HepG2 (cell line): ENCODE data around the gene TARM1. TPM values are rescaled to one million over a fixed set of nuclear protein-coding genes. Genes with fewer than 3 reads are reported as not detected.

Experiments
- ATAC-seq: fragments of 200-7000 bp; cut with Tn5 transposase; 3 replicates; pipeline ENCODE4 v1.9.1; 2020; ENCODE audit warnings: mild to moderate bottlenecking, moderate library complexity
- BruUV-seq: library from RNA; stranded (reverse); fragments of 400-500 nt; replicated peaks from 2 replicates; lab custom pipeline; 2021; lab: Mats Ljungman, UMichigan
- CTCF ChIA-PET: fragments of 300-600 bp; formaldehyde crosslinking; extraction: SDS; loops from one replicate; lab custom pipeline; 2021; ENCODE audit warnings: low total read pairs, inconsistent platforms, low intra/inter-chr PET ratio; lab: Yijun Ruan, JAX
- POLR2A ChIA-PET: fragments of 350-600 bp; sonication (Branson Sonifier 250); formaldehyde crosslinking; loops from one replicate; lab custom pipeline; 2020; ENCODE audit warnings: antibody characterized with exemption, inconsistent platforms; lab: Yijun Ruan, JAX
- DNase-seq: peaks from one replicate; pipeline ENCODE4 v3.0.0-alpha.2; 2015; ENCODE audit warnings: low spot score
- FAIRE-seq: peaks from 3 replicates; lab custom pipeline; 2011; peaks lifted over from hg19 to GRCh38; lab: Jason Lieb, UNC
- H2AFZ ChIP-seq: one replicate; pipeline ENCODE4 v1.6.1; 2011; ENCODE audit warnings: low read length, inconsistent platforms
- H3K27ac ChIP-seq: fragments of 300-600 bp; 3 replicates; pipeline ENCODE4 v1.8.0; 2011; ENCODE audit warnings: mixed run types, mild to moderate bottlenecking, mixed read lengths, low read length, inconsistent platforms; ENCODE audit not compliant: insufficient read depth; ENCODE audit errors: extremely low read length
- H3K27me3 ChIP-seq, 2 experiments: fragments of 200-600 bp in 1 of 2; 2 replicates in 1 of 2; 3 replicates in 1 of 2; pipeline versions ENCODE4 v1.6.0 to v1.8.0; 2011; ENCODE audit warnings: low read length in 2 of 2, mild to moderate bottlenecking in 2 of 2, moderate library complexity in 2 of 2, inconsistent platforms in 1 of 2; ENCODE audit not compliant: insufficient read depth in 2 of 2, control insufficient read depth in 1 of 2
- H3K36me3 ChIP-seq, 2 experiments: fragments of 200-600 bp in 1 of 2; replicated peaks in 1 of 2; 2 replicates in 1 of 2; 3 replicates in 1 of 2; pipeline versions ENCODE4 v1.5.1 to v1.8.0; 2011; ENCODE audit warnings: low read length in 2 of 2, inconsistent platforms in 1 of 2; ENCODE audit not compliant: insufficient read depth in 2 of 2, control insufficient read depth in 1 of 2
- H3K4me1 ChIP-seq: 2 replicates; pipeline ENCODE4 v1.5.1; 2012; ENCODE audit warnings: low read length, inconsistent platforms; ENCODE audit not compliant: insufficient read depth
- H3K4me2 ChIP-seq: 2 replicates; pipeline ENCODE4 v1.6.0; 2011; ENCODE audit warnings: low read depth, low read length, inconsistent platforms
- H3K4me3 ChIP-seq, 3 experiments: fragments of 200-600 bp in 1 of 3; sonication (generic), shearing (Covaris generic) in 1 of 3; replicated peaks in 1 of 3; 2 replicates each; pipeline ENCODE4 v1.5.1; 2011 to 2016; ENCODE audit warnings: low read length in 3 of 3, inconsistent platforms in 2 of 3, low read depth in 2 of 3, mild to moderate bottlenecking in 2 of 3, control low read depth in 1 of 3, mixed read lengths in 1 of 3; ENCODE audit not compliant: insufficient read depth in 1 of 3
- H3K79me2 ChIP-seq: one replicate; pipeline ENCODE4 v1.6.1; 2011; ENCODE audit warnings: low read length, inconsistent platforms; ENCODE audit not compliant: insufficient read depth
- H3K9ac ChIP-seq: 2 replicates; pipeline ENCODE4 v1.6.0; 2011; ENCODE audit warnings: mild to moderate bottlenecking, low read depth, low read length, inconsistent platforms; ENCODE audit not compliant: insufficient read depth
- H3K9me3 ChIP-seq: 2 replicates; pipeline ENCODE4 v1.5.1; 2012; ENCODE audit warnings: mild to moderate bottlenecking, low read length
- H4K20me1 ChIP-seq: 2 replicates; pipeline ENCODE4 v1.6.0; 2011; ENCODE audit warnings: inconsistent platforms, mild to moderate bottlenecking, low read length, moderate library complexity; ENCODE audit not compliant: insufficient read depth
- AGO1 ChIP-seq: fragments of 200-400 bp; formaldehyde crosslinking; IDR thresholded peaks from 2 replicates; pipeline ENCODE4 v1.6.1; 2017; ENCODE audit warnings: mild to moderate bottlenecking, low read depth, low read length, moderate library complexity; ENCODE audit not compliant: poor library complexity, severe bottlenecking
- AGO2 ChIP-seq: fragments of 200-400 bp; formaldehyde crosslinking; optimal IDR thresholded peaks from 2 replicates; pipeline ENCODE3; 2017; ENCODE audit warnings: mild to moderate bottlenecking, low read depth, low read length, moderate library complexity
- ELK4 ChIP-seq: sonication (generic); formaldehyde crosslinking; IDR thresholded peaks from 2 replicates; pipeline ENCODE4 v1.9.0; 2021; ENCODE audit warnings: missing genetic modification reagents, borderline replicate concordance
- GTF2F1 ChIP-seq: fragments of 150-350 bp; IDR thresholded peaks from 2 replicates; pipeline ENCODE4 v1.6.1; 2014; ENCODE audit warnings: low read length
- KLF9 ChIP-seq: IDR thresholded peaks from 2 replicates; pipeline ENCODE4 v1.6.1; 2016; ENCODE audit warnings: low read depth
- MATR3 ChIP-seq: sonication (generic); formaldehyde crosslinking; IDR thresholded peaks from 2 replicates; pipeline ENCODE4 v1.4.0; 2020; ENCODE audit warnings: missing genetic modification reagents
- RBFOX2 ChIP-seq: fragments of 200-400 bp; formaldehyde crosslinking; IDR thresholded peaks from 2 replicates; pipeline ENCODE4 v1.6.1; 2017; ENCODE audit warnings: low read depth, mild to moderate bottlenecking, low read length
- ZBTB10 ChIP-seq: sonication (generic); formaldehyde crosslinking; IDR thresholded peaks from 2 replicates; pipeline ENCODE4 v1.4.0; 2020; ENCODE audit warnings: missing genetic modification reagents, borderline replicate concordance
- ZNF251 ChIP-seq: sonication (generic); formaldehyde crosslinking; IDR thresholded peaks from 2 replicates; pipeline ENCODE4 v1.9.0; 2021; ENCODE audit warnings: mild to moderate bottlenecking, missing genetic modification reagents
- ZNF264 ChIP-seq: sonication (generic); formaldehyde crosslinking; IDR thresholded peaks from 2 replicates; pipeline ENCODE4 v1.4.0; 2020; ENCODE audit warnings: missing genetic modification reagents
- WGBS: methylation state at CpG from one replicate; pipeline ENCODE4 v1.1.6; 2017; ENCODE audit warnings: low lambda C conversion rate; 5-methylcytosine and 5-hydroxymethylcytosine counted together
- in situ Hi-C: cut with HindIII; loops from 2 replicates; pipeline ENCODE4 v1.10.0; 2017; ENCODE audit warnings: low pct_unique_long_range_greater_than_20kb; ENCODE audit not compliant: extremely low pct_ligation_motif_present
- intact Hi-C: fragments of 100-400 bp; cut with micrococcal nuclease; formaldehyde crosslinking; loops from one replicate; pipeline ENCODE4 v1.10.0; 2022; ENCODE audit not compliant: unreplicated experiment
- polyA plus RNA-seq, 8 experiments: library from polyadenylated mRNA; depleted of rRNA in 3 of 8; stranded (reverse) in 7 of 8; unstranded in 1 of 8; fragments of >200 nt; fragmentation: Illumina TruSeq in 4 of 8; extraction: Trizol in 4 of 8; gene quantifications; 2 replicates each; pipeline versions ENCODE4 v1.2.1 to v1.2.3, GENCODE V29; 2011 to 2016; ENCODE audit warnings: low read depth in 4 of 8, missing spikeins in 1 of 8, mixed read lengths in 1 of 8; ENCODE audit not compliant: insufficient read depth in 1 of 8
- total RNA-seq, 5 experiments: library from RNA; depleted of rRNA; stranded (reverse); fragments of >200 nt; fragmentation: Illumina TruSeq; extraction: Trizol; gene quantifications; 2 replicates each; pipeline ENCODE4 v1.2.3, GENCODE V29; 2016; ENCODE audit warnings: low read depth in 1 of 5
- TF ChIP-seq, protein P1 (sequence below): sonication (generic); formaldehyde crosslinking; IDR thresholded peaks from 2 replicates; pipeline ENCODE4 v1.4.0; 2020; ENCODE audit warnings: missing genetic modification reagents, borderline replicate concordance

TARM1 gene
- total and polyA plus RNA-seq, 2 of the 13 experiments (the other 11 are each of a cell fraction or from before 2014, with no cell fraction given): not detected

DNA sequence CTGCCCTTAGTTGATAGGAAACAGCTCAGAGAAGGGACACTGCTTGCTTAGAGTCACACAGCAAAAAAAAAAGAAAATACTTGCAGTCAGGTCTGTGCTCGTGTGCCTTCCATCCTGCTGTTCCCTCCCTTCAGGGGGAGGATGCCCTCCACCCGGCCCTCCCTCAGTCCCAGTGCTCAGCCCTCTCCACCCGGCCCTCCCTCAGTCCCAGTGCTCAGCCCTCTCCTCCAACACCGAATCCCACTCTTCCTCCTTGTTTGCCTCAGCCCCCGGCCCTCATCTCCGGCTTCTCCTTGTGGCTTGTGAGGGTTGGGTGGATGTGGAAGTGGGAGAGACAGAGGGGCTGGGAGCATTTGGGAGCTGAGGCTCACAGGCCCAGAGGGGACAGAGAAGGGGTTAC, 28.5 kb upstream of the TARM1 start:
- in situ Hi-C loops: no loop called here
- peak; percentile 49; the same call in 1 of the 2 replicates for TF ChIP-seq RBFOX2
- TF ChIP-seq KLF9: no peak
- TF ChIP-seq GTF2F1: no peak
- TF ChIP-seq AGO2: peak; percentile 30
- TF ChIP-seq, protein P1, sequence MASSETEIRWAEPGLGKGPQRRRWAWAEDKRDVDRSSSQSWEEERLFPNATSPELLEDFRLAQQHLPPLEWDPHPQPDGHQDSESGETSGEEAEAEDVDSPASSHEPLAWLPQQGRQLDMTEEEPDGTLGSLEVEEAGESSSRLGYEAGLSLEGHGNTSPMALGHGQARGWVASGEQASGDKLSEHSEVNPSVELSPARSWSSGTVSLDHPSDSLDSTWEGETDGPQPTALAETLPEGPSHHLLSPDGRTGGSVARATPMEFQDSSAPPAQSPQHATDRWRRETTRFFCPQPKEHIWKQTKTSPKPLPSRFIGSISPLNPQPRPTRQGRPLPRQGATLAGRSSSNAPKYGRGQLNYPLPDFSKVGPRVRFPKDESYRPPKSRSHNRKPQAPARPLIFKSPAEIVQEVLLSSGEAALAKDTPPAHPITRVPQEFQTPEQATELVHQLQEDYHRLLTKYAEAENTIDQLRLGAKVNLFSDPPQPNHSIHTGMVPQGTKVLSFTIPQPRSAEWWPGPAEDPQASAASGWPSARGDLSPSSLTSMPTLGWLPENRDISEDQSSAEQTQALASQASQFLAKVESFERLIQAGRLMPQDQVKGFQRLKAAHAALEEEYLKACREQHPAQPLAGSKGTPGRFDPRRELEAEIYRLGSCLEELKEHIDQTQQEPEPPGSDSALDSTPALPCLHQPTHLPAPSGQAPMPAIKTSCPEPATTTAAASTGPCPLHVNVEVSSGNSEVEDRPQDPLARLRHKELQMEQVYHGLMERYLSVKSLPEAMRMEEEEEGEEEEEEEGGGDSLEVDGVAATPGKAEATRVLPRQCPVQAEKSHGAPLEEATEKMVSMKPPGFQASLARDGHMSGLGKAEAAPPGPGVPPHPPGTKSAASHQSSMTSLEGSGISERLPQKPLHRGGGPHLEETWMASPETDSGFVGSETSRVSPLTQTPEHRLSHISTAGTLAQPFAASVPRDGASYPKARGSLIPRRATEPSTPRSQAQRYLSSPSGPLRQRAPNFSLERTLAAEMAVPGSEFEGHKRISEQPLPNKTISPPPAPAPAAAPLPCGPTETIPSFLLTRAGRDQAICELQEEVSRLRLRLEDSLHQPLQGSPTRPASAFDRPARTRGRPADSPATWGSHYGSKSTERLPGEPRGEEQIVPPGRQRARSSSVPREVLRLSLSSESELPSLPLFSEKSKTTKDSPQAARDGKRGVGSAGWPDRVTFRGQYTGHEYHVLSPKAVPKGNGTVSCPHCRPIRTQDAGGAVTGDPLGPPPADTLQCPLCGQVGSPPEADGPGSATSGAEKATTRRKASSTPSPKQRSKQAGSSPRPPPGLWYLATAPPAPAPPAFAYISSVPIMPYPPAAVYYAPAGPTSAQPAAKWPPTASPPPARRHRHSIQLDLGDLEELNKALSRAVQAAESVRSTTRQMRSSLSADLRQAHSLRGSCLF: no peak
- TF ChIP-seq MATR3 (CRISPR knock-in tag): no peak
- TF ChIP-seq ELK4: no peak
- no peak for TF ChIP-seq ZNF251 (CRISPR knock-in tag)
- TF ChIP-seq AGO1: no peak
- TF ChIP-seq ZBTB10 (CRISPR knock-in tag): no peak
- TF ChIP-seq ZNF264 (CRISPR knock-in tag): no peak
- WGBS: 95% methylated on average over 6 of the region's 6 CpGs
- Histone ChIP-seq H2AFZ (no peak overlapping the region), H3K79me2 (peaks cover 3% of the 10 kb centered on the region), H4K20me1 (no peaks in the 10 kb centered on the region), H3K4me2 (no peak overlapping the region), H3K27ac (no peak overlapping the region), H3K4me1 (peaks cover 12% of the 10 kb centered on the region), H3K4me3 (no peak overlapping the region), H3K9me3 (no peaks in the 10 kb centered on the region), H3K9ac (no peak overlapping the region), H3K27me3 (no peaks in the 10 kb centered on the region), H3K36me3 (peaks cover 13 to 51% of the 10 kb centered on the region in 2 experiments; a peak in 4 of 5 replicates)
- no TSS peak for BruUV-seq
- POLR2A ChIA-PET: no interaction called here
- ATAC-seq: peak; percentile 34; the same call in 2 of the 3 replicates
- FAIRE-seq: no peak
- no peak for DNase-seq
- CTCF ChIA-PET: no interaction called here
- intact Hi-C loops: no loop called here
